ENCODE measurements around the gene DDX41.

DNA sequence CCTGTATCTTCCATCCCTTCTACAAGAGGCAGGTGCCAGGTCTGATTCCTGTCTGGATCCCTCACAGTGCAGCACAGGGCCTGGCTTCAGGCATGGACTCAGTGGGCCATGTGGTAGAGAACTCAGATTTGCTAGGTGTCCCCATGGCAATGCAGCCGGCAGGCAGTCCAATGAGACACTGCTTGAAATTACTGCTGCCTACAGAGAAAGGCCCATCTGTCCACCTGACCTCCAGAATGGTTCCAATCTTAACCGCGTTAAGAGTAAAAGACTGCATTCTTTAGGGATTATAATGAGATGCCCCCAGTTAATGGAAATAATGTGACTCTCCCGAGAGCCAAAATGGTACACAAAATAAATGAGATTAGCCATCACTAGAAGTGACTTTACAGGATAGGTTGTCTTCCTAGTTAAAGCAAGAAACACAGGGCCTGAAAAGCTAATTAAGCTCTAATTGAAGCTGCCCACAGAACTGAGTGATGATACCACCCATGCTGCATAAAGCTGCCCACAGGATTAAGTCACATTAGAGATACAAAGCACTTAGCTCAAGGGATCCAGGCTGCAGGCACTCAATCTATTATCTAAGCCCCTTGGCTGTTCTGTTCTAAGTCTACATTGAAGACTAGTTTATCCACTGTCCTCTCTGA is 26.2 kb upstream of the DDX41 start:
- TF ChIP-seq POLR2A (IDR thresholded peaks at IDR 0.05; ENCODE audit: low read depth, low read length): no peak
- TF ChIP-seq POLR2AphosphoS5 (IDR thresholded peaks at IDR 0.05; ENCODE audit: low read depth, low read length): no peak
- TF ChIP-seq TAF1 (IDR thresholded peaks at IDR 0.05; ENCODE audit: borderline replicate concordance, low read depth, low read length): no peak
